Hepatocyte (in vitro differentiated cells): Measurements from ENCODE around the gene RASL10B. TPM values are rescaled to one million over a fixed set of nuclear protein-coding genes. Genes with fewer than 3 reads are reported as not detected.

Experiments used
- DNase-seq: peaks from one replicate; pipeline ENCODE4 v3.0.0-alpha.2; 2016; ENCODE audit warnings: low spot score
- H2AFZ ChIP-seq: fragments of 200-600 bp; sonication (generic); 2 replicates; pipeline ENCODE4 v1.6.0; 2016; ENCODE audit warnings: antibody characterized with exemption, mild to moderate bottlenecking
- H3K27ac ChIP-seq: fragments of 200-600 bp; sonication (generic); 2 replicates; pipeline ENCODE4 v1.5.1; 2016; ENCODE audit warnings: mild to moderate bottlenecking
- H3K27me3 ChIP-seq: fragments of 200-600 bp; sonication (generic); 2 replicates; pipeline ENCODE4 v1.6.1; 2016
- H3K36me3 ChIP-seq: fragments of 200-600 bp; sonication (generic); replicated peaks from 2 replicates; pipeline ENCODE4 v1.5.1; 2016; ENCODE audit warnings: low read depth; ENCODE audit not compliant: insufficient read depth
- H3K4me1 ChIP-seq: fragments of 200-600 bp; sonication (generic); 2 replicates; pipeline ENCODE4 v1.5.1; 2016; ENCODE audit warnings: mild to moderate bottlenecking, moderate library complexity; ENCODE audit not compliant: insufficient read depth
- H3K4me2 ChIP-seq: fragments of 200-600 bp; sonication (generic); 2 replicates; pipeline ENCODE4 v1.6.0; 2016
- H3K4me3 ChIP-seq: fragments of 200-600 bp; sonication (generic); 2 replicates; pipeline ENCODE4 v1.5.1; 2016; ENCODE audit warnings: mild to moderate bottlenecking
- H3K79me2 ChIP-seq: fragments of 200-600 bp; sonication (generic); 2 replicates; pipeline ENCODE4 v1.6.0; 2017; ENCODE audit warnings: mild to moderate bottlenecking
- H3K9me2 ChIP-seq: fragments of 200-600 bp; sonication (generic); replicated peaks from 2 replicates; pipeline ENCODE4 v1.6.0; 2017; ENCODE audit warnings: mild to moderate bottlenecking; ENCODE audit not compliant: insufficient read depth
- H3K9me3 ChIP-seq: fragments of 200-600 bp; sonication (generic); 2 replicates; pipeline ENCODE4 v1.5.1; 2016; ENCODE audit warnings: low read depth, mild to moderate bottlenecking
- H4K20me1 ChIP-seq: fragments of 200-600 bp; sonication (generic); 2 replicates; pipeline ENCODE4 v1.6.0; 2016; ENCODE audit warnings: mild to moderate bottlenecking; ENCODE audit not compliant: insufficient read depth, poor library complexity, severe bottlenecking
- EZH2 ChIP-seq: fragments of 200-600 bp; sonication (generic); IDR thresholded peaks from 2 replicates; pipeline ENCODE4 v1.6.1; 2016; ENCODE audit warnings: antibody characterized with exemption, mild to moderate bottlenecking, borderline replicate concordance
- EZH2phosphoT487 ChIP-seq: fragments of 200-600 bp; sonication (generic); IDR thresholded peaks from one replicate; pipeline ENCODE4 v1.6.1; 2018; ENCODE audit warnings: antibody characterized with exemption, mild to moderate bottlenecking, low read depth, moderate library complexity; ENCODE audit not compliant: unreplicated experiment, severe bottlenecking
- WGBS: methylation state at CpG from one replicate; pipeline ENCODE4 v1.1.6; 2016; ENCODE audit warnings: low lambda C conversion rate; ENCODE audit errors: missing lambda C conversion rate; 5-methylcytosine and 5-hydroxymethylcytosine counted together
- polyA plus RNA-seq: library from polyadenylated mRNA; unstranded; fragments of >200 nt; fragmentation: Nextera tagmentation; extraction: Ambion mirVana; gene quantifications from 2 replicates; pipeline ENCODE4 v1.2.1, GENCODE V29; 2016
- total RNA-seq: library from RNA; depleted of rRNA; stranded (reverse); fragments of >200 nt; gene quantifications from 2 replicates; pipeline ENCODE4 v1.2.3, GENCODE V29; 2014
- TF ChIP-seq, protein P1 (sequence below): fragments of 200-600 bp; sonication (generic); IDR thresholded peaks from 2 replicates; pipeline ENCODE4 v1.5.1; 2016; ENCODE audit warnings: antibody characterized with exemption, mild to moderate bottlenecking; ENCODE audit not compliant: poor library complexity

The RASL10B gene
- total and polyA plus RNA-seq, 2 experiments from 2014 or later: 7.1 to 7.6 TPM

- Histone ChIP-seq H3K4me2 (no peak overlapping the region), H2AFZ (no peak overlapping the region), H3K4me1 (no peaks in the 10 kb centered on the region), H3K27ac (no peak overlapping the region), H3K27me3 (no peaks in the 10 kb centered on the region), H4K20me1 (no peaks in the 10 kb centered on the region), H3K4me3 (no peak overlapping the region), H3K9me2 (no peaks in the 10 kb centered on the region), H3K79me2 (no peaks in the 10 kb centered on the region), H3K36me3 (no peaks in the 10 kb centered on the region), H3K9me3 (no peaks in the 10 kb centered on the region)
- no peak for TF ChIP-seq EZH2phosphoT487
- no peak for TF ChIP-seq EZH2
- TF ChIP-seq, protein P1, sequence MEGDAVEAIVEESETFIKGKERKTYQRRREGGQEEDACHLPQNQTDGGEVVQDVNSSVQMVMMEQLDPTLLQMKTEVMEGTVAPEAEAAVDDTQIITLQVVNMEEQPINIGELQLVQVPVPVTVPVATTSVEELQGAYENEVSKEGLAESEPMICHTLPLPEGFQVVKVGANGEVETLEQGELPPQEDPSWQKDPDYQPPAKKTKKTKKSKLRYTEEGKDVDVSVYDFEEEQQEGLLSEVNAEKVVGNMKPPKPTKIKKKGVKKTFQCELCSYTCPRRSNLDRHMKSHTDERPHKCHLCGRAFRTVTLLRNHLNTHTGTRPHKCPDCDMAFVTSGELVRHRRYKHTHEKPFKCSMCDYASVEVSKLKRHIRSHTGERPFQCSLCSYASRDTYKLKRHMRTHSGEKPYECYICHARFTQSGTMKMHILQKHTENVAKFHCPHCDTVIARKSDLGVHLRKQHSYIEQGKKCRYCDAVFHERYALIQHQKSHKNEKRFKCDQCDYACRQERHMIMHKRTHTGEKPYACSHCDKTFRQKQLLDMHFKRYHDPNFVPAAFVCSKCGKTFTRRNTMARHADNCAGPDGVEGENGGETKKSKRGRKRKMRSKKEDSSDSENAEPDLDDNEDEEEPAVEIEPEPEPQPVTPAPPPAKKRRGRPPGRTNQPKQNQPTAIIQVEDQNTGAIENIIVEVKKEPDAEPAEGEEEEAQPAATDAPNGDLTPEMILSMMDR: no peak
- DNase-seq: no peak
These were observed 25.8 kb downstream of the RASL10B start for GRCh38 chr17:35757243-35757642.

DNA sequence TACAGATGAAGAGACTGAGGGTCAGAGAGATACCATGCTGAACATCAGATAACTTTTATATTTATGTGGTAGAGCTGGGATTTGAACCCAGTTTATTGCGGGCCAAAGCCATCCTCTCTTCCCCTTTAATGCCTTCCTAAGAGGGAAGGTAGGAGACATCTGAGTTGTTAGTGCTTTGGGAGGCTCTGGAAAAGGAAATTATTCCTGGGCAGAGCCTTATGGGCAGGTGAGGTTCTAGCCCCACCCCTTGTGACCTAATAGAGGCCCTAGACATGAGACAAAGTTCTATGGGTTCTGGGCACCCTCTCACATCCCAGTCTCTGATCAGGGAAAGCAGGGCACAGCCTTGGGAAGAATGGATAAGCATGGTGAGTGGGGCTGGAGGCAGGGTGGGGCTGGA is 29.1 kb downstream of the RASL10B start, which contains the start of gene C17orf50:
C17orf50 (plus strand) TSS at position 301 of the 400 bp plus-strand sequence; CDS start at position 356, 55 bp downstream.
- Histone ChIP-seq H2AFZ (no peak within 1 kb of the TSS), H3K27me3 (no peaks in the 10 kb centered on the region), H3K27ac (no peak within 1 kb of the TSS), H3K79me2 (no peaks in the 10 kb centered on the region), H3K36me3 (no peaks in the 10 kb centered on the region), H4K20me1 (no peaks in the 10 kb centered on the region), H3K4me2 (no peak within 1 kb of the TSS), H3K4me3 (no peak within 1 kb of the TSS), H3K4me1 (peaks cover 13% of the 10 kb centered on the region), H3K9me2 (no peaks in the 10 kb centered on the region), H3K9me3 (no peaks in the 10 kb centered on the region)
- DNase-seq: no peak
- TF ChIP-seq, protein P1: no peak
- no peak for TF ChIP-seq EZH2phosphoT487
- 45% methylated on average over 1 of the region's 1 CpG for WGBS

GRCh38 chr17:35761601-35762000 is 30.2 kb downstream of the RASL10B start:
- TF ChIP-seq, protein P1: no peak
- TF ChIP-seq EZH2phosphoT487: no peak
- no peak overlapping the region for H3K4me2 ChIP-seq
- DNase-seq: no peak
- no peak overlapping the region for H2AFZ ChIP-seq
- H3K36me3 ChIP-seq: no peaks in the 10 kb centered on the region
- H4K20me1 ChIP-seq: no peaks in the 10 kb centered on the region
- H3K79me2 ChIP-seq: no peaks in the 10 kb centered on the region
- H3K27me3 ChIP-seq: no peaks in the 10 kb centered on the region
- H3K4me1 ChIP-seq: peaks cover 13% of the 10 kb centered on the region
- H3K4me3 ChIP-seq: no peak overlapping the region
- no peak overlapping the region for H3K27ac ChIP-seq
- H3K9me2 ChIP-seq: no peaks in the 10 kb centered on the region
- WGBS: 85% methylated on average over 5 of the region's 5 CpGs
- no peaks in the 10 kb centered on the region for H3K9me3 ChIP-seq

DNA sequence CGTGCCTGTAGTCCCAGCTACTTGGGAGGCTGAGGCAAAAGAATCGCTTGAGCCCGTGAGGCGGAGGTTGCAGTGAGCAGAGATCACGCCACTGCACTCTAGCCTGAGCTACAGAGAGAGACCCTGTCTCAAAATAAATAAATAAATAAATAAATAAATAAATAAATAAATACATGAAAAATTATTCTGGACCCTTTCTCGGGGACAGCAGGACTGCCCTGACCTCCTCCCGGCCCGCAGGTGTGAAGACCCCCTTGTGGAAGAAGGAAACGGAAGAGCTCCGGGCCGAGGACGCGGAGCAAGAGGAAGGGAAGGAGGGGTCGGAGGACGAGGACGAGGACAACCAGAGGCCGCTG is 32.3 kb downstream of the RASL10B start:
- peak overlapping the region; percentile 66 for H2AFZ ChIP-seq
- TF ChIP-seq EZH2phosphoT487 (no peak), EZH2 (no peak)
- TF ChIP-seq, protein P1: no peak
- H4K20me1 ChIP-seq: no peaks in the 10 kb centered on the region
- H3K4me2 ChIP-seq: peak overlapping the region; percentile 97
- no peaks in the 10 kb centered on the region for H3K36me3 ChIP-seq
- H3K27ac ChIP-seq: no peak overlapping the region
- H3K27me3 ChIP-seq: no peaks in the 10 kb centered on the region
- 35% methylated on average over 17 of the region's 17 CpGs for WGBS
- H3K4me1 ChIP-seq: peaks cover 13% of the 10 kb centered on the region
- no peak for DNase-seq
- no peaks in the 10 kb centered on the region for H3K79me2 ChIP-seq
- H3K9me2 ChIP-seq: no peaks in the 10 kb centered on the region
- no peak overlapping the region for H3K4me3 ChIP-seq
- H3K9me3 ChIP-seq: no peaks in the 10 kb centered on the region
